Natural killer cell (primary cell): Measurements from ENCODE around the gene APLF. TPM values are rescaled to one million over a fixed set of nuclear protein-coding genes. Genes with fewer than 3 reads are reported as not detected.

Experiments used
- ATAC-seq, 3 donors: fragments of 150-1000 bp in 2 of 3; fragments of 200-7000 bp in 1 of 3; cut with Tn5 transposase; 1 replicate in 1 of 3; 2 replicates in 2 of 3; pipeline ENCODE4 v1.10.0; 2021; ENCODE audit warnings: mild to moderate bottlenecking in 2 of 3, moderate library complexity in 2 of 3
- DNase-seq, 2 donors: peaks; one replicate each; pipeline versions ENCODE4 v3.0.0 to v3.0.0-alpha.2; 2013 to 2021; ENCODE audit warnings: mixed read lengths in 1 of 2
- H3K27ac ChIP-seq: one replicate; pipeline ENCODE4 v1.5.1; 2013; ENCODE audit warnings: mild to moderate bottlenecking, low read length
- H3K27me3 ChIP-seq: one replicate; pipeline ENCODE4 v1.6.1; 2013; ENCODE audit warnings: low read length; ENCODE audit not compliant: control insufficient read depth, insufficient read depth
- H3K36me3 ChIP-seq: one replicate; pipeline ENCODE4 v1.6.1; 2013; ENCODE audit warnings: low read length; ENCODE audit not compliant: control insufficient read depth, insufficient read depth
- H3K4me1 ChIP-seq: one replicate; pipeline ENCODE4 v1.6.1; 2013; ENCODE audit warnings: low read length; ENCODE audit not compliant: control insufficient read depth, insufficient read depth
- H3K4me3 ChIP-seq: one replicate; pipeline ENCODE4 v1.5.1; 2013; ENCODE audit warnings: low read length
- H3K9me3 ChIP-seq: one replicate; pipeline ENCODE4 v1.6.1; 2013; ENCODE audit warnings: low read length; ENCODE audit not compliant: control insufficient read depth, insufficient read depth
- H3K27ac Mint-ChIP-seq, 2 donors: one replicate each; pipeline ENCODE4 v1.8.0; 2022; ENCODE audit warnings: mild to moderate bottlenecking in 2 of 2, mixed read lengths in 2 of 2, moderate library complexity in 1 of 2
- H3K27me3 Mint-ChIP-seq, 2 donors: one replicate each; pipeline ENCODE4 v1.8.0; 2022; ENCODE audit warnings: low read depth in 2 of 2, mixed read lengths in 2 of 2
- H3K36me3 Mint-ChIP-seq: one replicate; pipeline ENCODE4 v1.8.0; 2022; ENCODE audit warnings: mixed read lengths
- H3K4me1 Mint-ChIP-seq, 2 donors: one replicate each; pipeline ENCODE4 v1.8.0; 2022; ENCODE audit warnings: mixed read lengths in 2 of 2
- H3K4me3 Mint-ChIP-seq: one replicate; pipeline ENCODE4 v1.8.0; 2022; ENCODE audit warnings: mild to moderate bottlenecking, moderate library complexity, mixed read lengths
- H3K9me3 Mint-ChIP-seq, 2 donors: one replicate each; pipeline ENCODE4 v1.8.0; 2022; ENCODE audit warnings: mixed read lengths in 2 of 2
- WGBS: methylation state at CpG from one replicate; pipeline ENCODE4 v1.1.7; 2013; ENCODE audit warnings: missing lambda C conversion rate; ENCODE audit not compliant: insufficient coverage; 5-methylcytosine and 5-hydroxymethylcytosine counted together
- intact Hi-C: fragments of 100-400 bp; cut with micrococcal nuclease; formaldehyde crosslinking; loops from one replicate; pipeline ENCODE4 v1.14.2; 2022
- total RNA-seq, 4 donors: library from RNA; stranded (reverse); fragments of 120-200 nt in 1 of 4; gene quantifications; one replicate each; pipeline versions ENCODE4 v1.2.3 to v1.2.4, GENCODE V29; 2013 to 2022
- TF ChIP-seq, protein P1 (sequence below): fragments of 200-600 bp; IDR thresholded peaks from one replicate; pipeline ENCODE4 v1.8.0; 2022; ENCODE audit warnings: antibody characterized with exemption

Gene APLF
- total RNA-seq, 3 donors from 2014 or later (not counting 1 experiment from before 2014, with no cell fraction given), result 2.2 to 4.3 (median 3.8) TPM

DNA sequence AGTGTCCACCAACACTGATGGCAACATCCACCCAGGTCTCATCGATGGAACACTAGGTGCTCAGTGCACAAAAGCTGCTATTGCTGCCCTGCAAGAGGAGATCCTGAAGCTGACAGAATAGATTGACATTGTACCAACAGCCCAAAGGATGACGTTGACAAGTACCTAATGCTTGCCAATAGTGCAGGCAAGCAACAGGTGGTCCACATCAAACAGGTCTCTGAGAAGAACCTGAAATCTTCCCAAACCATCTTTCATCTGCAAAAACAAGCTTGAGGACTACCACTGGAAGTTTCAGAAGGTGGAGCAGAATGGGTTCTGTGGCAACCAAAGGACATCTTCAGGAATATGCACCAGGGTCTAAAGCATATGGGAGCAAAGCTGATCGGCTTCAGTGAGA lies 160.2 kb downstream of the APLF start:
- no peak overlapping the region for H3K27ac Mint-ChIP-seq
- H3K9me3 Mint-ChIP-seq, result no peaks in the 10 kb centered on the region

More for the DNA sequence above, 160.2 kb downstream of the APLF start:
- ATAC-seq (no peak), DNase-seq (no peak)
- Mint-ChIP-seq H3K4me3 (no peak overlapping the region), H3K4me1 (no peaks in the 10 kb centered on the region), H3K36me3 (no peaks in the 10 kb centered on the region), H3K27me3 (peaks cover 15 to 16% of the 10 kb centered on the region in 2 donors)
- no peaks in the 10 kb centered on the region for H3K36me3 ChIP-seq
- no peaks in the 10 kb centered on the region for H3K27me3 ChIP-seq
- TF ChIP-seq, protein P1, sequence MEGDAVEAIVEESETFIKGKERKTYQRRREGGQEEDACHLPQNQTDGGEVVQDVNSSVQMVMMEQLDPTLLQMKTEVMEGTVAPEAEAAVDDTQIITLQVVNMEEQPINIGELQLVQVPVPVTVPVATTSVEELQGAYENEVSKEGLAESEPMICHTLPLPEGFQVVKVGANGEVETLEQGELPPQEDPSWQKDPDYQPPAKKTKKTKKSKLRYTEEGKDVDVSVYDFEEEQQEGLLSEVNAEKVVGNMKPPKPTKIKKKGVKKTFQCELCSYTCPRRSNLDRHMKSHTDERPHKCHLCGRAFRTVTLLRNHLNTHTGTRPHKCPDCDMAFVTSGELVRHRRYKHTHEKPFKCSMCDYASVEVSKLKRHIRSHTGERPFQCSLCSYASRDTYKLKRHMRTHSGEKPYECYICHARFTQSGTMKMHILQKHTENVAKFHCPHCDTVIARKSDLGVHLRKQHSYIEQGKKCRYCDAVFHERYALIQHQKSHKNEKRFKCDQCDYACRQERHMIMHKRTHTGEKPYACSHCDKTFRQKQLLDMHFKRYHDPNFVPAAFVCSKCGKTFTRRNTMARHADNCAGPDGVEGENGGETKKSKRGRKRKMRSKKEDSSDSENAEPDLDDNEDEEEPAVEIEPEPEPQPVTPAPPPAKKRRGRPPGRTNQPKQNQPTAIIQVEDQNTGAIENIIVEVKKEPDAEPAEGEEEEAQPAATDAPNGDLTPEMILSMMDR, result no peak
- 89% methylated on average over 3 of the region's 3 CpGs for WGBS
- no peak overlapping the region for H3K27ac ChIP-seq
- H3K4me3 ChIP-seq, result no peak overlapping the region
- no peaks in the 10 kb centered on the region for H3K4me1 ChIP-seq
- intact Hi-C loops, result no loop called here
- H3K9me3 ChIP-seq, result no peaks in the 10 kb centered on the region

Other genes starting within 250 kb of the APLF start
- gene PPP3R1, start 215.1 kb upstream of the APLF start, total RNA-seq, result 10 to 100 TPM; 77.8 to 86.2 (median 79.9) TPM
- under 1 TPM in 2 of 3 donors, not detected in 1; 0.39 to 0.98 TPM for gene CNRIP1, start 147.6 kb upstream of the APLF start, total RNA-seq
- 100 to 1,000 TPM; 307 to 368 (median 333) TPM for gene PLEK, start 102.3 kb upstream of the APLF start, total RNA-seq
- gene FBXO48, start 291 bp upstream of the APLF start, total RNA-seq, result 1 to 10 TPM in 2 of 3 donors, under 1 TPM in 1; 0.96 to 1.3 (median 1.1) TPM
- not detected for gene PROKR1, start 176.0 kb downstream of the APLF start, total RNA-seq